GM18511 (cell line): ENCODE data around the gene IFITM2.
"Not testable (repeated sequence)": the region's sequence is repeated elsewhere in the genome, so short reads cannot be mapped to it uniquely, and the experiment has no call there.

Experiments
- ATAC-seq: cut with Tn5 transposase; IDR thresholded peaks from one replicate; pipeline ENCODE4 v1.9.1; 2021; ENCODE audit warnings: mild to moderate bottlenecking, moderate library complexity; ENCODE audit not compliant: unreplicated experiment

The IFITM2 gene

GRCh38 chr11:306645-307371 is 808 bp upstream of the IFITM2 start:
- ATAC-seq: no peak

- ATAC-seq: not testable (repeated sequence)
These were observed 1.4 kb downstream of the IFITM2 start for GRCh38 chr11:308740-309665.

- ATAC-seq: not testable (repeated sequence)
These were observed 2.5 kb downstream of the IFITM2 start for GRCh38 chr11:309979-310572.

- not testable (repeated sequence) for ATAC-seq
These were observed 3.6 kb downstream of the IFITM2 start for GRCh38 chr11:311013-311748.

- no peak for ATAC-seq
These were observed 4.6 kb downstream of the IFITM2 start for GRCh38 chr11:312092-312816.

- ATAC-seq: peak; percentile 13
These were observed 5.7 kb downstream of the IFITM2 start for GRCh38 chr11:313304-313786.

GRCh38 chr11:313787-314553 is 6.4 kb downstream of the IFITM2 start, which contains the start of gene IFITM1:
IFITM1 (plus strand) TSS chr11:314040; CDS start chr11:314171, 131 bp downstream.
- ATAC-seq: peak; percentile 40

- ATAC-seq: not testable (repeated sequence)
These were observed 6.9 kb downstream of the IFITM2 start for GRCh38 chr11:314554-314875.

- ATAC-seq: no peak
These were observed 7.5 kb downstream of the IFITM2 start for GRCh38 chr11:315051-315481.

- no peak for ATAC-seq
These were observed 7.9 kb downstream of the IFITM2 start for GRCh38 chr11:315516-315994.

- ATAC-seq: no peak
These were observed 8.6 kb downstream of the IFITM2 start for GRCh38 chr11:316031-316701.

GRCh38 chr11:316891-317301 is 9.3 kb downstream of the IFITM2 start:
- no peak for ATAC-seq

- ATAC-seq: not testable (repeated sequence)
These were observed 10.2 kb downstream of the IFITM2 start for GRCh38 chr11:317668-318404.

- peak; percentile 47 for ATAC-seq
These were observed 10.9 kb downstream of the IFITM2 start for GRCh38 chr11:318405-319120.

- ATAC-seq: peak; percentile 24
These were observed 11.7 kb downstream of the IFITM2 start for GRCh38 chr11:319121-319887.

- not testable (repeated sequence) for ATAC-seq
These were observed 12.3 kb downstream of the IFITM2 start for GRCh38 chr11:319888-320273.
